Right ventricle myocardium inferior (tissue), 1 donor: ENCODE data around the gene MXRA8. TPM values are rescaled to one million over a fixed set of nuclear protein-coding genes. Genes with fewer than 3 reads are reported as not detected.

Source experiments
- ATAC-seq: fragments of 200-7000 bp; cut with Tn5 transposase; one replicate; pipeline ENCODE4 v1.9.1; 2020; ENCODE audit warnings: mild to moderate bottlenecking, moderate library complexity
- DNase-seq: peaks from one replicate; pipeline ENCODE4 v3.0.0; 2021; ENCODE audit errors: missing footprints
- intact Hi-C: fragments of 100-400 bp; cut with DNase I; formaldehyde crosslinking; loops from one replicate; pipeline ENCODE4 v1.11.0; 2022
- total RNA-seq: library from RNA; stranded (reverse); fragmentation: NEBNext Ultra II Directional; extraction: Animal tissue kit (Norgen Biotek cat#: 25700); gene quantifications from one replicate; pipeline ENCODE4 v1.2.1, GENCODE V29; 2021
- donor health status: DM: no; HTN: yes; CAD: no; lungs with severe emphysema.

The MXRA8 gene
- total RNA-seq, 1 donor from 2014 or later = 21.8 TPM

DNA sequence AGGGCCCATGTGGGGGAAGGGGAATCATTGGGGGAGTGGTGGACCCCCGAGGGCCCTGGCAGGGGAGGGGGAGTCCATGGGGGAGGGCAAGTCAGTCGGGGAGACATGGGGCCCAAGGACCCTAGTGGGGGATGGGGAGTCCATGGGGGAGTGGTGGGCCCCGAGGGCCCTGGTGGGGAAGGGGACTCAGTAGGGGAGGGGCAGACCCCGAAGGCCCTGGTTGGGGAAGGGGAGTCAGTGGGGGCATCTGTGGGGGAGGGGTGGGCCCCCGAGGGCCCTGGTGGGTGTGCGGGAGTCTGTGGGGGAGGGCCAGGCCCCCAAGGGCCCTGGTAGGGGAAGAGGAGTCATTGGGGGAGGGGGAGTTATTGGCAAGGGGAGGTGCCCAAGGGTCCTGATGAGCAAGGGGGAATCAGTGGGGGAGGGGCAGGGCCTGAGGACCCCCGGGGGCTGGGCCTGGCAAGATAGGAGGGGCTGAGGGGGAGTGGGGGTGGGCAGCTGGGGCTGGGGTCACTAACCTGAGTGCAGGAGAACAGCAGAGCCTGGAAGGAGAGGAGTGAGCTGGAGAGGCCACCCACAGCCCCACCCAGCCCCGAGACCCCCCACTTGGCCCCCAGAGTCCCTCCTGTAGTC lies 2.1 kb downstream of the MXRA8 start:
- DNase-seq (peak; percentile 20), ATAC-seq (no peak)
- intact Hi-C loops = no loop called here

- DNase-seq = peak; percentile 73
- intact Hi-C loops = no loop called here
Observed at GRCh38 chr1:1355416-1355815, 2.9 kb downstream of the MXRA8 start.

GRCh38 chr1:1354271-1355247 lies 3.8 kb downstream of the MXRA8 start:
- ATAC-seq (no peak), DNase-seq (peak; percentile 57)
- intact Hi-C loops = no loop called here

More at GRCh38 chr1:1355416-1355815, 2.9 kb downstream of the MXRA8 start:
- no peak for ATAC-seq

- intact Hi-C loops = no loop called here
- no peak for ATAC-seq
Observed at GRCh38 chr1:1353389-1354151, 4.8 kb downstream of the MXRA8 start.

DNA sequence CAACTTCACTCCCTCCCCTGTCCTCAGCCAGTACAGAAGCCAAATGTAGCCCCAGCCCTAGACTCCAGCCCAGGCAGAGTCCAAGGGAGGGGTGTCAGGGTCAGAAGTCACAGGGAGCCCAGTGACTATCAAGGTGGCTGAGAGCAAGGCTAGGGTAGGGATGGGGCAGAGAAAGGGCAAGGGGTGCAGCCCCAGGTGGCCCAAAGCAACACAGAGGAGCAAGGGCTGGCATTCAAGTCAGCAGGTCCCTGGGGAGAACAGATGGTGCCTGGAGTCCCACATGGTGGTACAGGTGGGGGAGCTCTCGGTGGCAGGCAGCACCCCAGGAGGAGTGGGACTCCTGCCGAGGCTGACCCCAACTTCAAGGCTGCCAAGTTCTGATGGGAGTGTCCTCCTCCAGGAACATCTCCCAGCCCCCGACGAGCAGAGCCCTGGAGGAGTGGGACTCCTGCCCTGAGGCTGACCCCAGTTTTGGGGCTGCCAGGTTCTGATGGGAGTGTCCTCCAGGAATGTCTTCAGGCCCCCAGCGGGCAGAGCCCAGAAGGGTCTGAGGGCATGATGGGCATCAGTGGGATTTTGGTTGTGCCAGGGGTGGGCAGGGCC lies 5.5 kb downstream of the MXRA8 start:
- peak; percentile 57 for DNase-seq
- intact Hi-C loops = loop anchor here (1.0 kb wide), 1 partner anchor 20 kb away; no protein-coding TSS in a partner anchor
- ATAC-seq = no peak

More at GRCh38 chr1:1353389-1354151, 4.8 kb downstream of the MXRA8 start:
- peak; percentile 60 for DNase-seq

- DNase-seq (peak; percentile 83), ATAC-seq (peak; percentile 50)
- intact Hi-C loops = loop anchor here (1.0 kb wide), 1 partner anchor 22 kb away; no protein-coding TSS in a partner anchor
Observed at GRCh38 chr1:1351511-1352427, 6.6 kb downstream of the MXRA8 start.

DNA sequence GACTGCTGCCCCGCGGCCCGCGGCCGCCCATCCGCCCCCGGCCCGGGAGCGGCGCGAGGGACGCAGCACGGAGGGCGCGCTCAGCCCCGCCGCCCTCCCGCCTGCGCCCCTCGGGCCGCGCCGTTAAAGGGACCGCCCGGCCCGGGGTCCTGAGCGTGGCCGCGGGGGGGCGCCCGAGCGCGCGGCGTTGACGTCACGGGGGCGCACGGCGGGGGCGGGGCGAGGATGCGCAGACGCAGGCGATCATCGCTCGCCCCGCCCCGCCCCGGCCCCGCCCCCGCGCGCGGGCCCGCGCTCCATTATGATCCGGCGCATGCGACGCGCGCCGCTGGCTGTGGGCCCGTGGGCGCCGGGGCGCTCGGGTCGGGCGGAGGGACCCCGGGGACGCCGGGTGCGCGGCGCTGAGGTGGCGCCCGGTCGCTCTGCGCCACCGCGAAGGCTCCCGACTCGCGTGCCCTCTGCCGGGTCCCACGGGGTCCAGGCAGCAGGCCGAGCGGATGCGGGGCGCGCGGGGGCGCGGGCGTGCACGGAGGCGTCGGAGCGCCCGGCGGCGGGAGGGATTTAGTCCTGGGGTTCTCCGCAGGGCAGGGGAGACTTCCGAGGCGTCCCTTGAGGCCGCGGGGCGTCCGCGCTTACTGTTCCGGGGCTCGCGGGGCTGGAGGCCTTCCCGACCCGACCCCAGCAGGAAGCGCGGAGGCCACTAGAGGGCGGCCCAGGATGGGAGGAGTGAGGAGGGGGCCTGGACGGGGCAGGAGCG lies 8.9 kb downstream of the MXRA8 start, which contains the start of gene DVL1:
TSS of gene DVL1 (minus strand) at position 163 of the 757 bp plus-strand sequence. CDS start 353 bp downstream, outside the sequence.
- ATAC-seq = peak; percentile 29
- DNase-seq = peak; percentile 87
- intact Hi-C loops = loop anchor here (2.0 kb wide), 2 partner anchors 23 to 41 kb away; partner anchors contain the start of gene PUSL1

DNA sequence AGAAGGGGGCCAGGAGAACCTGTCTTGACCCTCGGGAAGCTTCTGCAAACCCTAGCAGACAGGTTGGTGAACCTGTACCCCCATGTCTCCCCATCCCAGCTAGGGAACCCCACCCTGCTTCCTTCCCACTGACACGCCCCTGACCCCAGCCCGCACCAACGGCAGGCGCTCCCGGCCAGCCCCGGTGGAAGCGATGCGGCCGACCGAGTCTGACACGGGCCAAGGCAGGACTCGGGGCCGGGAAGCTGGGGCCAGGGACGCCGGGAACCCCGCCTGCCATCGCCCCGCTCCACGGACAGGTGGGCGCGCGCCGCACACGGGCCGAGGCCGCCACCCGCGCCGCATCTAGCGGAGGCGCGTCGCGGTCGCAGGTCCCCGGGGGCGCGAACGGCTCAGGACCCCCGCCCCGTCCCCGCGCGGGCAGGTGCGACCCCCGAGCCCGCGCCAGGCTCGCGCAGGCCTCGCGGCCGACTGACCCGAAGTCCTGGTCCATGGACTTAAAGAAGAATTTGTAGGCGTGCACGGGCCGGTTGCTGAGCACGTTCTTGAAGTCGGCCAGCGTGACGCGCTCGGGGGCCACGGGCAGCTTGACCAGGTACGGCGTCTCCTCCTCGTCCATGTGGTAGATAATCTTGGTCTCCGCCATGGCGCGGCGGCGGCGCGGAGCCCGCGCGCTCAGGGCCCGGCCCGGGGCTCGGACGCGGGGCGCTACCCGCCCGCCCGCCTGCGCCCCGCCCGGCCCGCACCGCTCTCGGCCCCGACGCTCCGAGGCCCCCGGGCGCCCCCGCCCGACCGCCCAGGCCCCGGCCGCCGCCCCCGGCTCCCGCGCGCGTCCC lies 9.7 kb downstream of the MXRA8 start:
- DNase-seq = peak; percentile 80
- no peak for ATAC-seq
- intact Hi-C loops = loop anchor here (2.0 kb wide), 2 partner anchors 24 to 40 kb away; partner anchors contain the start of gene PUSL1

DNA sequence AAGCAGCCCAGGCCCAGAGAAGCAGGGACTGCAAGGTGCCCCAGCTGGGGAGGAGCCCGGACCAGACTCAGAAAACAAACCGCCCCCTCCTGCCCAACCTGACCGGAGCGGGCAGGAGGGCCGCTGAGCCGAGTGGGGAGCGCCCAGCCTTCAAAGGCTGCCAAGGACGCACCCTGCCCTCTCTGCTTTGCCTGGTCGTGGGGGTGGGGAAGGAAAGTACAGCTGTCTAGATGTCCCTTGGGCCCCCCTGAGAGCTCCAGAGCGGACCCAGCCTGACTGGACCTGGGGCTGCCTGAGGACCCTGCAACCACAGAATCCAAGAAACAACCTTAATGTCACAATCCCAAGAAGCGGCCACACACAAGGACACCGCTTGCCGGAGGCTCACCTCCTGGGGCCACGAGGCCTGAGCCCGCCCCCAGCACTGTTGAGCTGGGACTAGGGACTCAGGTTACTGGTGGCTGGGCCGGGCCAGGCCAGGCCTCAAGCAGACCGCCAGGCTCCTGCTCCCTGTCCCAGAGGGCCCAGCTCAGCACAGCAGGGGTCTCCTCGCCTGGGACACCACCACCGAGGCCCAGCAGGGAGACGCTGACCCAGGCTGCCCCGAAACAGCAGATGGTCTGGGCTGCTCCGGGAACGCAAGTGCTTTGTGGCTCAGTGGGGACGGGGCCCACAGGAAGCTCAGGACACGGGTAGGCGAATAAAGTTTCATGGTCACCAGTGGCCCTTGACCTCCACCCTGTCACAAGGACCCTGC lies 10.5 kb downstream of the MXRA8 start:
- intact Hi-C loops = loop anchor here (2.0 kb wide), 3 partner anchors 23 to 39 kb away; partner anchors contain the start of genes CPTP, INTS11 and PUSL1
- peak; percentile 25 for ATAC-seq
- peak; percentile 67 for DNase-seq

DNA sequence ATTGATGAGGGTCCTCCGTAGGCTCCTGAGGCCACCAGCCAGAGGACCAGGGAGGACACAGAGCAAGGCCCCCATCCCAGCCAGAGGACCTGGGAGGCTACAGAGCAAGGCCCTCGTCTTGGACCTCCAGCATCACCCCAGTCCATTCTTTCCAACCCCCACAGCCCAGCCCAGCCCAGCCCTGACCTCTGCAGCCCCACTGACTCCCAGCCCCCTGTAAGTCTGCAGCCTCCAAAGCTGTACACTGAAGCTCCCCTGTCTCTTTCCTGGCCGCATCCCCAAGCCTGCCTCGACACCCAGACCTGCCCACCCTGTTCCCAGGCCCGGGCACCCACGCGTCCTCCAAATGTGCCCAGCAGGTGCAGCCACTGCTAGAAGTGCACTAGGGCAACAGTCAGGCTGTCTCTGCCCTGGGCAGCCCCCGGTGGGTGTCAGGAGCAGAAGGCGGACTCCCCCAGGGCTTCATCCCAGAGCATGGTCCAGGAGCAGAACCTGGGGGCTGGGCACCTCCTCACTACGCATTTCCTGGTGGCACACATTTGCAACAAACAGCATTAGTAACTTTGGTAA lies 11.2 kb downstream of the MXRA8 start:
- no peak for ATAC-seq
- intact Hi-C loops = loop anchor here (2.0 kb wide), 1 partner anchor 22 kb away; the partner anchor contains the start of genes CPTP and INTS11
- peak; percentile 49 for DNase-seq

- DNase-seq (peak; percentile 32), ATAC-seq (no peak)
- intact Hi-C loops = loop anchor here (2.0 kb wide), 1 partner anchor 22 kb away; the partner anchor contains the start of genes CPTP and INTS11
Observed at GRCh38 chr1:1346501-1346890, 11.9 kb downstream of the MXRA8 start.

DNA sequence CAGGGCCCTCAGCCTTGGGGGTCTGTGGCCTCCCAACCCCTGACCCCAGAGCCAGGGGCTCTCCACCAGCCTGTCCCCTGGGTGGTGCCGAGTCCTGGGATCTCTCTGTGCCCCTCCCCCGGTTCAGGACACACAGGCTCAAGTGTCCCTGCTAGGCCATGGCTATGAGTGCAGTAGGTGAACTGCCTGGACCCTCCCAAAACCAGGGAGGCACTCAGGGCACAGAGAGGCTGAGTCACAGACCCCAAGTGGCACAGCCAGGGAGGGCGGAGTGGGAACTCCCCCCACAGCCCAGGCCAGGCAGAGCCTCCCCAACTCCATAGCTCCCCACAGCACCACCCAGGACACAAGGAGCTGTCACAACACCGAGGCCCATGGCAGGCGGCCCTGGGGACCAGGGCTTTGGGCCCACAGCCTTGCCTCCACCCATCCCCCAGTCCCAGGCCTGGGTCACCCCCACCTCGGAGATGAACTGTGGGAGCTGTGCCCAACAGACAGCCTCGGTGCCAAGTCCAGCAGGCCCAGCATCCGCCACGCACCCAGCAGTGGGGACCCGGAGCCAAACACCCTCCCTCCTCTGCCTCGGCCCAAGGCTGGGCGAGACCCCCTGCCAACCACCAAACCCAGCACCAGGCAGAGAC lies 12.4 kb downstream of the MXRA8 start:
- DNase-seq (peak; percentile 60), ATAC-seq (no peak)
- intact Hi-C loops = loop anchor here (2.0 kb wide), 1 partner anchor 21 kb away; the partner anchor contains the start of genes CPTP and INTS11

- DNase-seq (peak; percentile 59), ATAC-seq (no peak)
- intact Hi-C loops = no loop called here
Observed at GRCh38 chr1:1345384-1345783, 13.0 kb downstream of the MXRA8 start.
